Hepatocyte (in vitro differentiated cells): Measurements from ENCODE around the gene SYNE2. TPM values are rescaled to one million over a fixed set of nuclear protein-coding genes. Genes with fewer than 3 reads are reported as not detected.

Experiments
- DNase-seq: peaks from one replicate; pipeline ENCODE4 v3.0.0-alpha.2; 2016; ENCODE audit warnings: low spot score
- H2AFZ ChIP-seq: fragments of 200-600 bp; sonication (generic); 2 replicates; pipeline ENCODE4 v1.6.0; 2016; ENCODE audit warnings: antibody characterized with exemption, mild to moderate bottlenecking
- H3K27ac ChIP-seq: fragments of 200-600 bp; sonication (generic); 2 replicates; pipeline ENCODE4 v1.5.1; 2016; ENCODE audit warnings: mild to moderate bottlenecking
- H3K27me3 ChIP-seq: fragments of 200-600 bp; sonication (generic); 2 replicates; pipeline ENCODE4 v1.6.1; 2016
- H3K36me3 ChIP-seq: fragments of 200-600 bp; sonication (generic); replicated peaks from 2 replicates; pipeline ENCODE4 v1.5.1; 2016; ENCODE audit warnings: low read depth; ENCODE audit not compliant: insufficient read depth
- H3K4me1 ChIP-seq: fragments of 200-600 bp; sonication (generic); 2 replicates; pipeline ENCODE4 v1.5.1; 2016; ENCODE audit warnings: mild to moderate bottlenecking, moderate library complexity; ENCODE audit not compliant: insufficient read depth
- H3K4me2 ChIP-seq: fragments of 200-600 bp; sonication (generic); 2 replicates; pipeline ENCODE4 v1.6.0; 2016
- H3K4me3 ChIP-seq: fragments of 200-600 bp; sonication (generic); 2 replicates; pipeline ENCODE4 v1.5.1; 2016; ENCODE audit warnings: mild to moderate bottlenecking
- H3K79me2 ChIP-seq: fragments of 200-600 bp; sonication (generic); 2 replicates; pipeline ENCODE4 v1.6.0; 2017; ENCODE audit warnings: mild to moderate bottlenecking
- H3K9me2 ChIP-seq: fragments of 200-600 bp; sonication (generic); replicated peaks from 2 replicates; pipeline ENCODE4 v1.6.0; 2017; ENCODE audit warnings: mild to moderate bottlenecking; ENCODE audit not compliant: insufficient read depth
- H3K9me3 ChIP-seq: fragments of 200-600 bp; sonication (generic); 2 replicates; pipeline ENCODE4 v1.5.1; 2016; ENCODE audit warnings: low read depth, mild to moderate bottlenecking
- H4K20me1 ChIP-seq: fragments of 200-600 bp; sonication (generic); 2 replicates; pipeline ENCODE4 v1.6.0; 2016; ENCODE audit warnings: mild to moderate bottlenecking; ENCODE audit not compliant: insufficient read depth, poor library complexity, severe bottlenecking
- EZH2 ChIP-seq: fragments of 200-600 bp; sonication (generic); IDR thresholded peaks from 2 replicates; pipeline ENCODE4 v1.6.1; 2016; ENCODE audit warnings: antibody characterized with exemption, mild to moderate bottlenecking, borderline replicate concordance
- EZH2phosphoT487 ChIP-seq: fragments of 200-600 bp; sonication (generic); IDR thresholded peaks from one replicate; pipeline ENCODE4 v1.6.1; 2018; ENCODE audit warnings: antibody characterized with exemption, mild to moderate bottlenecking, low read depth, moderate library complexity; ENCODE audit not compliant: unreplicated experiment, severe bottlenecking
- WGBS: methylation state at CpG from one replicate; pipeline ENCODE4 v1.1.6; 2016; ENCODE audit warnings: low lambda C conversion rate; ENCODE audit errors: missing lambda C conversion rate; 5-methylcytosine and 5-hydroxymethylcytosine counted together
- polyA plus RNA-seq: library from polyadenylated mRNA; unstranded; fragments of >200 nt; fragmentation: Nextera tagmentation; extraction: Ambion mirVana; gene quantifications from 2 replicates; pipeline ENCODE4 v1.2.1, GENCODE V29; 2016
- total RNA-seq: library from RNA; depleted of rRNA; stranded (reverse); fragments of >200 nt; gene quantifications from 2 replicates; pipeline ENCODE4 v1.2.3, GENCODE V29; 2014
- TF ChIP-seq, protein P1 (sequence below): fragments of 200-600 bp; sonication (generic); IDR thresholded peaks from 2 replicates; pipeline ENCODE4 v1.5.1; 2016; ENCODE audit warnings: antibody characterized with exemption, mild to moderate bottlenecking; ENCODE audit not compliant: poor library complexity

The SYNE2 gene
- total and polyA plus RNA-seq, 2 experiments from 2014 or later, result 21.0 to 58.6 TPM

DNA sequence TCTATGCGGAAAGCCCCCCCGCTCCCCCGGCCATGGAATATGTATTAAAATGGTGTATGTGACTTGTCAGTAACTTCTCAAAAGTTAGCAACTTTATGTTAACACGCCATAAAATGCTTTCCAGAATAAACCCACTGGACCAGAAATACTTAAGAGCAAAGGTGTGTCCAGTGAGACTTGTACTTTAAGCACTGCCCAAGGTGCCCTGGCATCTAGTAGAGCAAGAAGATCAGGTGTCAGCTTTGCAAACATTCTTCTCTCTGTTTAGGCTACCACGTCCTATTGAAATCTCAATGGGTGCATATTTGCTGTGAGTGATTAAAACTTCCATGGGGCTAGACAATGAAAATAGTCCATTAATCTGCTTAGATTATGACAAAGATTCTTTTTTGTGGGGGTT, 240.1 kb downstream of the SYNE2 start:
- Histone ChIP-seq H3K27me3 (no peaks in the 10 kb centered on the region), H3K27ac (no peak overlapping the region), H3K79me2 (no peaks in the 10 kb centered on the region), H3K4me2 (no peak overlapping the region), H3K9me2 (no peaks in the 10 kb centered on the region), H2AFZ (no peak overlapping the region), H3K36me3 (no peaks in the 10 kb centered on the region), H3K9me3 (no peaks in the 10 kb centered on the region), H4K20me1 (no peaks in the 10 kb centered on the region), H3K4me3 (no peak overlapping the region), H3K4me1 (no peaks in the 10 kb centered on the region)
- WGBS, result 57% methylated on average over 5 of the region's 5 CpGs
- TF ChIP-seq, protein P1, sequence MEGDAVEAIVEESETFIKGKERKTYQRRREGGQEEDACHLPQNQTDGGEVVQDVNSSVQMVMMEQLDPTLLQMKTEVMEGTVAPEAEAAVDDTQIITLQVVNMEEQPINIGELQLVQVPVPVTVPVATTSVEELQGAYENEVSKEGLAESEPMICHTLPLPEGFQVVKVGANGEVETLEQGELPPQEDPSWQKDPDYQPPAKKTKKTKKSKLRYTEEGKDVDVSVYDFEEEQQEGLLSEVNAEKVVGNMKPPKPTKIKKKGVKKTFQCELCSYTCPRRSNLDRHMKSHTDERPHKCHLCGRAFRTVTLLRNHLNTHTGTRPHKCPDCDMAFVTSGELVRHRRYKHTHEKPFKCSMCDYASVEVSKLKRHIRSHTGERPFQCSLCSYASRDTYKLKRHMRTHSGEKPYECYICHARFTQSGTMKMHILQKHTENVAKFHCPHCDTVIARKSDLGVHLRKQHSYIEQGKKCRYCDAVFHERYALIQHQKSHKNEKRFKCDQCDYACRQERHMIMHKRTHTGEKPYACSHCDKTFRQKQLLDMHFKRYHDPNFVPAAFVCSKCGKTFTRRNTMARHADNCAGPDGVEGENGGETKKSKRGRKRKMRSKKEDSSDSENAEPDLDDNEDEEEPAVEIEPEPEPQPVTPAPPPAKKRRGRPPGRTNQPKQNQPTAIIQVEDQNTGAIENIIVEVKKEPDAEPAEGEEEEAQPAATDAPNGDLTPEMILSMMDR, result no peak
- TF ChIP-seq EZH2phosphoT487 (no peak), EZH2 (no peak)
- DNase-seq, result no peak

DNA sequence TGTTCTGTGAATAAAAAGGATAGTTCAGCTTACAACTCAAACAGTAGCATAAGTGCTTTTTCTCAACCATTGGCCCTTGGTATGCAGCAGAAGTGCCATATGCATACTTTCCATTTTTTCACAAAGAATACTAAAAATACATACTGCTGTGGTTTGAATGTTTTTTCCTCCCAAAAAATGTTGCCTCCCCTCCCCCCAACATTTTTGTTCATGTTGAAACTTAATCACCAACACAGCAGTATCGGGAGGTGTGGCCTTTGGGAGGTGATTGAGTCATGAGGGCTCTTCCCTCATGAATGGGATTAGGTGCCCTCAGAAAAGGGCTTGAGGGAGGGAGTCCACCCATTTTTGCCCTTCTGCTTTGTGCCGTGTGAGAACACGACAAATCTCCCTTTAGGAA, 242.8 kb downstream of the SYNE2 start:
- peak overlapping the region; percentile 5 for H3K27ac ChIP-seq
- H3K79me2 ChIP-seq, result no peaks in the 10 kb centered on the region
- no peaks in the 10 kb centered on the region for H3K27me3 ChIP-seq
- 100% methylated on average over 3 of the region's 3 CpGs for WGBS
- H3K9me2 ChIP-seq, result no peaks in the 10 kb centered on the region
- no peaks in the 10 kb centered on the region for H4K20me1 ChIP-seq
- no peak overlapping the region for H3K4me3 ChIP-seq
- H3K4me1 ChIP-seq, result no peaks in the 10 kb centered on the region
- no peak overlapping the region for H3K4me2 ChIP-seq
- TF ChIP-seq EZH2phosphoT487 (no peak), EZH2 (no peak)
- TF ChIP-seq, protein P1, result no peak
- no peaks in the 10 kb centered on the region for H3K36me3 ChIP-seq
- H3K9me3 ChIP-seq, result no peaks in the 10 kb centered on the region
- DNase-seq, result no peak
- H2AFZ ChIP-seq, result no peak overlapping the region

DNA sequence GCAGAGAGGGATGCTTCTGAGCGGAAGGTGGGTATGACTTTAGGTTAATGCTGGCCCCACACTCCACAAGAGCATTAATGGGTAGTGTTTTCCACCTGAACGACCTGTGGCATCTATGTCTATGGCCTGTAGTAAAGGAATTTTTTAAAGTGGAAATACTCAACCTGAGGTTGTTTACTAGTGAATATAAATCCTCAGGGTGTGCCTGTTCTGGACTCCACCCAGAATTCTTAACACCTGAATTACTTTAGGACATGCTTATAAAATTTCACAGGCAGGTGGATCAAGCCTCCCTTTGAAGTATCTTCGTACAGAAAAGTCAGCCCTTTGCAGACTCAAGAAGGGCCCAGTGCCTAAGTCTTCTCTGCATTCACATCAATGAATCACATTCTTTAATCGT, 245.3 kb downstream of the SYNE2 start:
- Histone ChIP-seq H3K4me3 (no peak overlapping the region), H3K79me2 (no peaks in the 10 kb centered on the region), H3K27me3 (no peaks in the 10 kb centered on the region), H3K9me3 (no peaks in the 10 kb centered on the region), H2AFZ (no peak overlapping the region), H3K9me2 (no peaks in the 10 kb centered on the region), H3K4me2 (no peak overlapping the region), H4K20me1 (no peaks in the 10 kb centered on the region), H3K27ac (no peak overlapping the region), H3K36me3 (no peaks in the 10 kb centered on the region), H3K4me1 (no peaks in the 10 kb centered on the region)
- WGBS, result 89% methylated on average over 4 of the region's 4 CpGs
- DNase-seq, result no peak
- TF ChIP-seq EZH2phosphoT487, result no peak
- TF ChIP-seq, protein P1, result no peak
- no peak for TF ChIP-seq EZH2

DNA sequence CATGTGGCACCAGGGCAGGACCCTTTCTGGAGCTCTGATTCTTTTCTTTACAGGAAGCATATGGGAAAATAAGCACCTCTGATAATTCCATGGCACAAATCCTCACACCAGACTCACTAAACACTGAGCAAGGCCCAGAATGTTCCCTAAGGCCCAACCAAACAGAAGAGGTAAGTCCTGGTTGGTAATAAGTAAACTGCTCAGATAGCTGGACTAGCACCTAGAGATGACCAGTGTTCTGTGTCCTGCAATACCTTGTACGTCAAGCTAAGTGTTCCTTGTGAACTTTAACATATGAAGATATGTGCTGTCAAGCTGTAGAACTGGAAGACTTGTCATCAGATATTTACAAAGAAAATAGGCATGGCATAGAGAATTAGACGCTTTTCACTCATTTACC, 254.6 kb downstream of the SYNE2 start:
- no peaks in the 10 kb centered on the region for H4K20me1 ChIP-seq
- no peaks in the 10 kb centered on the region for H3K9me3 ChIP-seq
- no peaks in the 10 kb centered on the region for H3K4me1 ChIP-seq
- no peaks in the 10 kb centered on the region for H3K27me3 ChIP-seq
- 90% methylated on average over 2 of the region's 2 CpGs for WGBS
- H3K36me3 ChIP-seq, result no peaks in the 10 kb centered on the region
- no peak overlapping the region for H3K27ac ChIP-seq
- TF ChIP-seq EZH2 (no peak), EZH2phosphoT487 (no peak)
- TF ChIP-seq, protein P1, result no peak
- no peak overlapping the region for H3K4me2 ChIP-seq
- H2AFZ ChIP-seq, result no peak overlapping the region
- H3K9me2 ChIP-seq, result no peaks in the 10 kb centered on the region
- H3K4me3 ChIP-seq, result no peak overlapping the region
- no peak for DNase-seq
- H3K79me2 ChIP-seq, result no peaks in the 10 kb centered on the region
